Activated naive CD4-positive, alpha-beta T cell treated with anti-CD3 and anti-CD28 coated beads, Interleukin-2, amount 50 U/mL, for 24 hours (primary cell): ENCODE measurements around the gene FBXO41.

Source experiments
- H3K27ac Mint-ChIP-seq: one replicate; pipeline ENCODE4 v1.8.0; 2021; ENCODE audit warnings: mild to moderate bottlenecking, mixed read lengths
- H3K27me3 Mint-ChIP-seq: one replicate; pipeline ENCODE4 v1.8.0; 2021; ENCODE audit warnings: mixed read lengths
- H3K36me3 Mint-ChIP-seq: one replicate; pipeline ENCODE4 v1.8.0; 2021; ENCODE audit warnings: mixed read lengths
- H3K4me1 Mint-ChIP-seq: one replicate; pipeline ENCODE4 v1.8.0; 2021; ENCODE audit warnings: mixed read lengths
- H3K4me3 Mint-ChIP-seq: one replicate; pipeline ENCODE4 v1.8.0; 2021; ENCODE audit warnings: mild to moderate bottlenecking, mixed read lengths
- H3K9me3 Mint-ChIP-seq: one replicate; pipeline ENCODE4 v1.8.0; 2021; ENCODE audit warnings: mixed read lengths

The FBXO41 gene

GRCh38 chr2:73292316-73292905 is 8.1 kb upstream of the FBXO41 start:
- H3K9me3 Mint-ChIP-seq, result no peaks in the 10 kb centered on the region
- peaks cover 29% of the 10 kb centered on the region for H3K27me3 Mint-ChIP-seq
- peak overlapping the region; percentile 76 for H3K4me3 Mint-ChIP-seq
- no peak overlapping the region for H3K27ac Mint-ChIP-seq
- peaks cover 13% of the 10 kb centered on the region for H3K4me1 Mint-ChIP-seq
- no peaks in the 10 kb centered on the region for H3K36me3 Mint-ChIP-seq

GRCh38 chr2:73291461-73292315 is 7.4 kb upstream of the FBXO41 start:
- no peak overlapping the region for H3K27ac Mint-ChIP-seq
- peaks cover 26% of the 10 kb centered on the region for H3K27me3 Mint-ChIP-seq
- H3K4me1 Mint-ChIP-seq, result peaks cover 13% of the 10 kb centered on the region
- no peaks in the 10 kb centered on the region for H3K36me3 Mint-ChIP-seq
- H3K4me3 Mint-ChIP-seq, result peak overlapping the region; percentile 77
- no peaks in the 10 kb centered on the region for H3K9me3 Mint-ChIP-seq

DNA sequence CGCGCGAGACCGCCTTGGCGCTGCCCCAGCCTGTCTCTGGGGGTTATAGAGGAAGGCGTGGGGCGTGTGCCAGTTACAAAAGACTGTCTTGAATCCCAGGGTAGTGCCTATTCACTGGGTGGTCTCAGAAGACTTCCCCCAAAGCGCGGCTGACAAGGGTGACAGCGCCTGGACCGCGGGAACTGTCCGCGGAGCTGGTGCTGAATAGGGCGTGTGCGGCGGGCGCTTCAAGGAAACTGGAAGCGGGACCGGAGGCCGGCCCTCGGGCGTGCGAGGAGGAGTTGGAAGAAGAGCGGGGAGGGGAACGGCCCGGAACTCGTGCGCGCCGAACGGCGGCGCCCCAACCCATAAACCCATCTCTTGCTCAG is 6.8 kb upstream of the FBXO41 start:
- Mint-ChIP-seq H3K27ac (peak overlapping the region; percentile 46), H3K27me3 (peaks cover 20% of the 10 kb centered on the region)

DNA sequence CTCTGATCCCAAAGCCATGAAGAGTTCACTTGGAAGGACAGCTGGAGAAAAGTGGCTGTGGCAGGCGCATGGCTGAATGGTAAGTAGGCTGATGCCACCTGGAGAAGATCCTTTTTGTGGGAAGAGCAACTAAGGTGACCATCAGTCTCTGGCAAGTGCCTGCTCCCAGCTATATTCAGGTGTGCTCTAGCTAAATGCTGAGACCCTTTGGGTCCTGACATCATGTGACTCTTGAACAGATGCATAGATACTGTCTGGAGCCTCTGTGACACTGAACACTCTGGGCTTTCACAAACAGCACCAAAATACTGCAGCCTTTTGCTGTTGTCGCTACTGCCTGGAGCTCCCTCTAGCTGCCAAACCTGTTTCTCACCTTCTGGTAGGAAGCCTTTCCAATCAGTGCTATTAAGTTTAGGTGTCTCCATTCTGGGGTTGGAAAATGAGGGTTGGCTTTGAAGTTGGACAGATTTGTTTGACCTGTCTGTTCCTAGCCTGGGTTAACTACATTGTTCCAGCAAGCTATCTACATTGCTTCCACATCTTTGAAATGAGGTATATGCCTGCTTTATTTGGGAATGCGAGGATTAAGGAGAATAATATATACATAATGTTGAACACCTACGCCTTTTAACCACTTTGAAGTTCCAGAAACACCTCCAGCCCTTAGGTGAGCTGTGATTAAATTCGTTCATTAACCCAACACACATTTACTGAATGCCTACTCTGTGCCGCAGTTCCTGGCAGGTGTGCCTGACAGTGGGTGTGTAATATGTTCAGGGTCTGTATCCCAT is 6.0 kb upstream of the FBXO41 start:
- peak overlapping the region; percentile 77 for H3K4me3 Mint-ChIP-seq
- peaks cover 20% of the 10 kb centered on the region for H3K4me1 Mint-ChIP-seq
- no peaks in the 10 kb centered on the region for H3K36me3 Mint-ChIP-seq
- no peaks in the 10 kb centered on the region for H3K9me3 Mint-ChIP-seq
- no peak overlapping the region for H3K27ac Mint-ChIP-seq
- peaks cover 12% of the 10 kb centered on the region for H3K27me3 Mint-ChIP-seq

More for the DNA sequence above, 6.8 kb upstream of the FBXO41 start:
- H3K36me3 Mint-ChIP-seq, result no peaks in the 10 kb centered on the region
- peak overlapping the region; percentile 77 for H3K4me3 Mint-ChIP-seq
- peaks cover 13% of the 10 kb centered on the region for H3K4me1 Mint-ChIP-seq
- H3K9me3 Mint-ChIP-seq, result no peaks in the 10 kb centered on the region

DNA sequence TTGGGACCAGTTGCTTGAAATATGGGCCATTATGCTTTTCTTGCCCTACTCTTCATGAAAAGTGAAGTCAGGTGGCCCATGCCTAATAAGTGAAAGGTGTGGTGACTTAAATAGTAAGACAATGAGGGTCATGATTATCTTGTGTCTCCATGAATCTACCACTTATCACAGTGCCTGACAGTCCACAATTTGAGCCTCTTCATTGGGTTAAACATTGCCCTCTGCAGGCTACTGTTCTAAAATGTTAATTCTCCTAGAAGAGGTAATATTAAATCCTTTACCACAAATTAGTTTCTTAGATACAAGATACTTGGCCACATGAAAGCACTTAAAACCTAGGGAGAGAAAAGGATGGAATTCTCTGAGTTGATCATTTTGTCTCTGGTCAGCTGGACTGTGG is 5.0 kb upstream of the FBXO41 start:
- H3K27ac Mint-ChIP-seq, result no peak overlapping the region
- H3K36me3 Mint-ChIP-seq, result no peaks in the 10 kb centered on the region
- H3K9me3 Mint-ChIP-seq, result no peaks in the 10 kb centered on the region
- H3K4me3 Mint-ChIP-seq, result no peak overlapping the region
- peaks cover 11% of the 10 kb centered on the region for H3K27me3 Mint-ChIP-seq
- peaks cover 23% of the 10 kb centered on the region for H3K4me1 Mint-ChIP-seq

DNA sequence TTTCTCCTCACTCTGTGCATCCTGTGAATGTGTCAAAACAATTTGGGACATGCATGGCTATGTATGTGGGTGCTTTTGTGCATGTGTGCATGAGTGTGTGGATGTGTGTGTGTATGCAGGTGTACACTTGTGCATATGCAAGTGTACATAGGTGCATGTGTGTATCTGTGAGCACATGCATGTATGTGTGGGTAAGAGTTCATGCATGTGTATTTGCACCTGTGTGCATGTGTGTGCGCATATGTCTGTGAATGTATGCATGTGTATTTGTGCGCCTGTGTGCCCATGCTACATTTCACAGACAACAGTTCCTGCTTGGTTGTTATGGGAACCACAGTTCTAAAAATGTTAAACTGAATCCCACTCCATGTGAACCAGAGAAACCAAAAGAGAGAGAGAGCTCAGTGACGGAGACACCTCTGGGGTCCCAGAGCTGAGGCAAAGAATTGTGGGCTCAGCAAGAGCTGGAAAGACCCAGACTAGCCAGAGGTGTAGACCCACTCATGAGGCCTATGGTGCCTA is 1.9 kb upstream of the FBXO41 start:
- Mint-ChIP-seq H3K4me1 (peaks cover 28% of the 10 kb centered on the region), H3K27me3 (peaks cover 9% of the 10 kb centered on the region), H3K4me3 (peak overlapping the region; percentile 79), H3K27ac (no peak overlapping the region), H3K9me3 (no peaks in the 10 kb centered on the region), H3K36me3 (no peaks in the 10 kb centered on the region)

DNA sequence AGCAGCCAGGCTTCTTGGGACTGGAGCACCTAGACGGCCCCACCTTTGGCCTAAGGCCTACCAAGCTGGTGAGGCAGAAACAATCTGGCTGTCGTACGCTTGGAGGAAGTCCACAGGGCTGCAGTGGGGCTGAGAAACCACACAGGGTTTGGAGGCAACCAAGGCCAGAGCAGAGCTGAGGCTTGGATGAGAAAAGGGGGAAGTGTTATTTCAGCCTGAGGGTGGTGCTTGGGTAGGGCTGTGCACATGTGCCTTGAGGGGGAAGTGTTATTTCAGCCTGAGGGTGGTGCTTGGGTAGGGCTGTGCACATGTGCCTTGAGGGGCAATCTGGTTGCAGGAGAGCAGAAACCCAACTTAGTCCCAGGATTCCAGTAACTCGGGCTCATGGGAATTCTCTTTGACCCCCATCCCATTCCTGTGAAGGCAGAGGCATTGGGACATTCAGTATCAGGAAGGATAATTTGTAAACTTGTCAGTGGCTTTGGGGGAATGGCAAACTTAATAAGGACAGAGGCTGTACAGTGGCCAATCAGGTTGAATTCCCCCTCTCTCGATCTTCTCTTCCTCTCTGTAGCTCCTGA is 971 bp upstream of the FBXO41 start:
- peak overlapping the region; percentile 79 for H3K4me3 Mint-ChIP-seq
- H3K27ac Mint-ChIP-seq, result no peak overlapping the region
- no peaks in the 10 kb centered on the region for H3K9me3 Mint-ChIP-seq
- peaks cover 3% of the 10 kb centered on the region for H3K36me3 Mint-ChIP-seq
- H3K4me1 Mint-ChIP-seq, result peaks cover 19% of the 10 kb centered on the region
- H3K27me3 Mint-ChIP-seq, result peaks cover 3% of the 10 kb centered on the region

GRCh38 chr2:73283545-73284295 is 558 bp downstream of the FBXO41 start:
- H3K4me3 Mint-ChIP-seq, result peak overlapping the region; percentile 81
- H3K27ac Mint-ChIP-seq, result peak overlapping the region; percentile 60
- H3K36me3 Mint-ChIP-seq, result peaks cover 6% of the 10 kb centered on the region
- peaks cover 19% of the 10 kb centered on the region for H3K4me1 Mint-ChIP-seq
- no peaks in the 10 kb centered on the region for H3K27me3 Mint-ChIP-seq
- H3K9me3 Mint-ChIP-seq, result no peaks in the 10 kb centered on the region

DNA sequence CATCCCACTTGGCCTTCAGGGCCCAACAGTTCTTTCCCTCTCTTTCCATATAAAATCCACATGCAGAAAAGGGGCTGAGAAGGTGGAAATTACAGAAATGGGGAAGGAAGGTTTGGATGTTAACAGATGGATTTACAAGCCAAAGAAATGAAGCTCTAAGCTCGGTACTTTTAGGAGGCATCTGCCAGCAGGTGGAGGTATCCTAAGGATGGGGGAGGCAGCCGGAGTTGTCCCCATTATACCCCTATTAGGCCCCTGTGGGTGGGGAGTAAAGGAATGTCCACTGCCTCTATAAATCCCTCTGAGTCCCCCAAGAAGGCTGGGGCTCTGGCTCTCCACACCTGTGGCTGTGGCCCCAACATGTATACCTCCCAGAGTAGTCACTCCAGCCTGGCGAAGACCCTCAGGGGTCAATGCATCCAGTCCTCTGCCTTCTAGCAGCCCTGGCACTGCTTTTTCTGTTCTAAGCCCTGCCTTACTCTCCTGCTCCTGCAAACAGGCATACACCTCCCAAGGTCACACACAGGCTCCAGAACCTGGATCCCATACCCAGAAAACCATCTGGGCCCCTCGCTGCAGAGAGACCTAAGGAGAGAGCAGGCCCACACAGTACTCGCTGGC is 1.2 kb downstream of the FBXO41 start:
- H3K36me3 Mint-ChIP-seq, result peaks cover 6% of the 10 kb centered on the region
- H3K4me3 Mint-ChIP-seq, result peak overlapping the region; percentile 81
- no peak overlapping the region for H3K27ac Mint-ChIP-seq
- peaks cover 19% of the 10 kb centered on the region for H3K4me1 Mint-ChIP-seq
- H3K27me3 Mint-ChIP-seq, result no peaks in the 10 kb centered on the region
- H3K9me3 Mint-ChIP-seq, result no peaks in the 10 kb centered on the region

- Mint-ChIP-seq H3K9me3 (no peaks in the 10 kb centered on the region), H3K27ac (no peak overlapping the region), H3K4me1 (peaks cover 19% of the 10 kb centered on the region), H3K4me3 (no peak overlapping the region), H3K27me3 (no peaks in the 10 kb centered on the region), H3K36me3 (peaks cover 6% of the 10 kb centered on the region)
Measured at GRCh38 chr2:73281244-73281643, 3.0 kb downstream of the FBXO41 start.

GRCh38 chr2:73279852-73280251 is 4.4 kb downstream of the FBXO41 start:
- H3K36me3 Mint-ChIP-seq, result peaks cover 8% of the 10 kb centered on the region
- no peak overlapping the region for H3K4me3 Mint-ChIP-seq
- peaks cover 8% of the 10 kb centered on the region for H3K4me1 Mint-ChIP-seq
- no peak overlapping the region for H3K27ac Mint-ChIP-seq
- no peaks in the 10 kb centered on the region for H3K9me3 Mint-ChIP-seq
- no peaks in the 10 kb centered on the region for H3K27me3 Mint-ChIP-seq

GRCh38 chr2:73272270-73272669 is 12.0 kb downstream of the FBXO41 start:
- H3K4me1 Mint-ChIP-seq, result peaks cover 21% of the 10 kb centered on the region
- no peak overlapping the region for H3K27ac Mint-ChIP-seq
- H3K9me3 Mint-ChIP-seq, result no peaks in the 10 kb centered on the region
- H3K36me3 Mint-ChIP-seq, result peaks cover 5% of the 10 kb centered on the region
- no peak overlapping the region for H3K4me3 Mint-ChIP-seq
- no peaks in the 10 kb centered on the region for H3K27me3 Mint-ChIP-seq

- peaks cover 5% of the 10 kb centered on the region for H3K36me3 Mint-ChIP-seq
- peak overlapping the region; percentile 9 for H3K27ac Mint-ChIP-seq
- H3K4me1 Mint-ChIP-seq, result peaks cover 26% of the 10 kb centered on the region
- H3K9me3 Mint-ChIP-seq, result no peaks in the 10 kb centered on the region
- peak overlapping the region; percentile 45 for H3K4me3 Mint-ChIP-seq
- no peaks in the 10 kb centered on the region for H3K27me3 Mint-ChIP-seq
Measured at GRCh38 chr2:73269686-73270465, 14.4 kb downstream of the FBXO41 start.
